Left ventricle myocardium inferior (tissue), 1 donor: ENCODE measurements around the gene PLPP6. TPM values are rescaled to one million over a fixed set of nuclear protein-coding genes. Genes with fewer than 3 reads are reported as not detected.

Source experiments
- DNase-seq: peaks from one replicate; pipeline ENCODE4 v3.0.0-alpha.2; 2020
- H3K27ac ChIP-seq: fragments of 200-600 bp; replicated peaks from 2 replicates; pipeline ENCODE4 v1.8.0; 2021
- H3K27me3 ChIP-seq: fragments of 200-600 bp; 2 replicates; pipeline ENCODE4 v1.8.0; 2021; ENCODE audit warnings: low read depth
- H3K36me3 ChIP-seq: fragments of 200-600 bp; 2 replicates; pipeline ENCODE4 v1.8.0; 2021
- H3K4me1 ChIP-seq: fragments of 200-600 bp; 2 replicates; pipeline ENCODE4 v1.8.0; 2021
- H3K4me3 ChIP-seq: fragments of 200-600 bp; 2 replicates; pipeline ENCODE4 v1.8.0; 2021; ENCODE audit warnings: mild to moderate bottlenecking, moderate library complexity
- H3K9me3 ChIP-seq: fragments of 200-600 bp; replicated peaks from 2 replicates; pipeline ENCODE4 v1.8.0; 2021
- CTCF ChIP-seq: fragments of 200-600 bp; IDR thresholded peaks from 2 replicates; pipeline ENCODE4 v1.8.0; 2021; ENCODE audit warnings: antibody characterized with exemption, mild to moderate bottlenecking, borderline replicate concordance
- intact Hi-C: fragments of 100-400 bp; cut with micrococcal nuclease; formaldehyde crosslinking; loops from one replicate; pipeline ENCODE4 v1.11.0; 2022
- total RNA-seq: library from RNA; stranded (reverse); fragmentation: NEBNext Ultra II Directional; extraction: Animal tissue kit (Norgen Biotek cat#: 25700); gene quantifications from one replicate; pipeline ENCODE4 v1.2.1, GENCODE V29; 2021
- donor health status: DM: no; HTN: yes; CAD: no; lungs with severe emphysema.

Gene PLPP6
- total RNA-seq, 1 donor from 2014 or later, result 2.1 TPM

DNA sequence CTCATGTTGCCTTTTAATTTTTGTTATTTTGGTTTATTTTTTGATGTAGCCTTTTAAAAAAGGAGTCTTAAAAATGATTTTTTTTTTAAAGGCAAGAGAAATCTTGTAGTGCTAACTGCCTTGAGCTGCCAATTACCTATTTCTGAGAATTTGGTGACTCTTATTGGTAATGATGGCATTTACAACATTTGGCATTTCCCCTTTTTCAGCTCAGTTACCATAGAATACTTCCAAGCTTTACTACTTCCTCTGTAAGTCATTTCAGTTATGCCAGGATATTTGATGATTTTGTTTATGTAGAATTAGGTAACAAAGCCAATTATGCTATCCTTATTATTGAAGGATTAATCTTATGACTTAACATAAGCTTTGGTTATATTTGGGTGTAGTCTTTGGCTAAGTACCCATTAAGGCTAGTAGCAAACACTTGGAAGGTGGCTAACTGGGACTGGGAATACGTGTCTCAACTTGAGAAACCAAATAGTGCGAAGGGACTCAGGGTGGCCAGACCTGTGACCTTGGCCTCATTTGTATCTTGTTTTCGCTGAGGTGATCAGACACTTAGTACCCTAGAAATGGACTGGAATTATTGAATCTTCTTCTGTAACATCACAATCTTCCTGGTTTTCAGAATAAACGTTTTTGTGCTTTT lies 45.0 kb downstream of the PLPP6 start:
- H3K9me3 ChIP-seq, result no peaks in the 10 kb centered on the region
- H3K4me3 ChIP-seq, result no peak overlapping the region
- intact Hi-C loops, result no loop called here
- no peak overlapping the region for H3K27ac ChIP-seq
- H3K27me3 ChIP-seq, result no peaks in the 10 kb centered on the region
- DNase-seq, result no peak
- no peaks in the 10 kb centered on the region for H3K4me1 ChIP-seq
- TF ChIP-seq CTCF, result no peak
- peaks cover 85% of the 10 kb centered on the region for H3K36me3 ChIP-seq

DNA sequence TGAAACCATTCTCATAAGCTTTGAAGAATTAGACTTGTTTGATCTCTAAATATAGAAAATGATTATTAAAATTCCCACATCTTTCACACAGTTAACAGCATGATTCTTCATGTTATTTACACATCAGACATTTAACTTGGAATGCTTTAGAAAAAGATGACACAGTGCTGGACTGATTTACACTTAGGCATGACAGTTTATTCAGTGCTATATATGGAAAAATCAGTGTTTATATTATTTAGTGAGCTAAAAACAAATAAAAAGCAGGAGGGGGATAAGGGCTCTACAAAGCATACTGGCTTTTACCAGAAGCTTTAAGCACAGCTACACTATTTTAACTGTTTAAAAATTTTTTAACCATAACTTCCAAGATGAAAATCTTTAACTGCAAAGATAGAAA lies 47.3 kb downstream of the PLPP6 start:
- no peaks in the 10 kb centered on the region for H3K9me3 ChIP-seq
- no peak overlapping the region for H3K27ac ChIP-seq
- DNase-seq, result no peak
- TF ChIP-seq CTCF, result no peak
- H3K36me3 ChIP-seq, result peaks cover 80% of the 10 kb centered on the region
- intact Hi-C loops, result no loop called here
- no peak overlapping the region for H3K4me3 ChIP-seq
- H3K4me1 ChIP-seq, result no peaks in the 10 kb centered on the region
- H3K27me3 ChIP-seq, result no peaks in the 10 kb centered on the region

GRCh38 chr9:4713849-4714248 lies 51.8 kb downstream of the PLPP6 start:
- no peaks in the 10 kb centered on the region for H3K27me3 ChIP-seq
- peaks cover 6% of the 10 kb centered on the region for H3K4me1 ChIP-seq
- no peak overlapping the region for H3K4me3 ChIP-seq
- H3K36me3 ChIP-seq, result peaks cover 84% of the 10 kb centered on the region
- DNase-seq, result no peak
- H3K27ac ChIP-seq, result no peak overlapping the region
- intact Hi-C loops, result no loop called here
- no peaks in the 10 kb centered on the region for H3K9me3 ChIP-seq
- no peak for TF ChIP-seq CTCF

DNA sequence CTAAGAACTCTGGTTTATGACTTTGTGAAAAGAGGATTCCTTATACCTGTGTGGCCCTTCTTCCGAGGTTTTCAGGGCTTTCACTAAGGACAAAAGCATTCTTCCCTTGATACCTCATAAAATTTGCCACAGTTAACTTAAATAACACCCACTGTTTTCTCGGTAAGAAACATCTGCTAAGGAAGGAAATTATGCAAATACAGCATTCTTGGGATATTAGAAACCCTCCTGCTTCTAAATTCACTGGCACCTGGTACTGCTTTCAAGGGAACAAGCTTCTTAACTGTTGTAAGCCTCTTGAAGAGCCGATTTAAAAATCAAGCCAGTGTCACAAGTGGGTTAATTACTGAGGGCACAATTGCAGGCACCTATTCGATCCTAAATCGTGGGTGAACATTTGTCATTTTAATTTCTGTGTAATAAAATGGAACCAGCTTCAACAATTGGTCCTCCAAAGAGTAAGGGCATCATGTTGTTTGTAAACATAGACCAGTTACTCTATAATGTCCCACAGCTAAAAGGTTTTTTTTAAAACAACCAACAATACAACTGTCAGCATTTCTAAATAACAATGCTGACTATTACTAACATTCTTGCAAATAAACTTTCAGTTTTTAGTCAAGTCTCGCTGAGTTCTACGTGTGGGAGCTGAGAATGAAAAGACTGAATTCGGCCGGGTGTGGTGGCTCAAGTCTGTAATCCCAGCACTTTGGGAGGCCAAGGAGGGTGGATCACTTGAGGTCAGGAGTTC lies 52.3 kb downstream of the PLPP6 start:
- Histone ChIP-seq H3K27ac (no peak overlapping the region), H3K36me3 (peaks cover 83% of the 10 kb centered on the region), H3K4me3 (no peak overlapping the region), H3K27me3 (no peaks in the 10 kb centered on the region), H3K4me1 (peaks cover 6% of the 10 kb centered on the region), H3K9me3 (no peaks in the 10 kb centered on the region)
- TF ChIP-seq CTCF, result no peak
- DNase-seq, result no peak
- intact Hi-C loops, result no loop called here

Other genes with a start within 250 kb of the PLPP6 start
- gene SLC1A1, start 171.8 kb upstream of the PLPP6 start, total RNA-seq, result 3.1 TPM
- gene SPATA6L, start 4.2 kb downstream of the PLPP6 start, total RNA-seq, result 0.96 TPM
- 42.4 TPM for gene CDC37L1, start 17.3 kb downstream of the PLPP6 start, total RNA-seq
- gene AK3, start 78.9 kb downstream of the PLPP6 start, total RNA-seq, result 197 TPM
- gene RCL1, start 130.7 kb downstream of the PLPP6 start, total RNA-seq, result 4.9 TPM